GM23338 (cell line): ENCODE results near the gene EIF4A2. TPM values are rescaled to one million over a fixed set of nuclear protein-coding genes. Genes with fewer than 3 reads are reported as not detected.

ENCODE experiments used
- ATAC-seq: fragments of 200-7000 bp; cut with Tn5 transposase; 3 replicates; pipeline ENCODE4 v1.9.1; 2020
- DNase-seq: peaks from one replicate; pipeline ENCODE4 v3.0.0-alpha.2; 2015; ENCODE audit warnings: low spot score
- H2AFZ ChIP-seq: fragments of 200-600 bp; sonication (generic); 2 replicates; pipeline ENCODE4 v1.8.0; 2016; ENCODE audit warnings: antibody characterized with exemption, mild to moderate bottlenecking, moderate library complexity
- H3F3A ChIP-seq: fragments of 200-600 bp; sonication (generic); replicated peaks from 2 replicates; pipeline ENCODE4 v1.8.0; 2017; ENCODE audit warnings: antibody characterized with exemption, mixed run types, low read depth
- H3K27ac ChIP-seq: fragments of 200-600 bp; sonication (generic); 2 replicates; pipeline ENCODE4 v1.6.1; 2016; ENCODE audit warnings: low read depth
- H3K27me3 ChIP-seq: fragments of 200-600 bp; sonication (generic); 2 replicates; pipeline ENCODE4 v1.8.0; 2016; ENCODE audit warnings: mild to moderate bottlenecking, mixed run types, moderate library complexity; ENCODE audit not compliant: insufficient read depth
- H3K36me3 ChIP-seq: fragments of 200-600 bp; sonication (generic); 2 replicates; pipeline ENCODE4 v1.8.0; 2016; ENCODE audit warnings: mild to moderate bottlenecking; ENCODE audit not compliant: insufficient read depth
- H3K4me1 ChIP-seq: fragments of 200-600 bp; sonication (generic); 2 replicates; pipeline ENCODE4 v1.8.0; 2016; ENCODE audit warnings: mild to moderate bottlenecking, moderate library complexity; ENCODE audit not compliant: insufficient read depth
- H3K4me2 ChIP-seq: fragments of 200-600 bp; sonication (generic); 2 replicates; pipeline ENCODE4 v1.7.1; 2017; ENCODE audit warnings: mixed run types
- H3K4me3 ChIP-seq: fragments of 200-600 bp; sonication (generic); 2 replicates; pipeline ENCODE4 v1.6.1; 2016; ENCODE audit warnings: mixed run types
- H3K79me2 ChIP-seq: fragments of 200-600 bp; sonication (generic); replicated peaks from 2 replicates; pipeline ENCODE4 v1.8.0; 2017; ENCODE audit warnings: mild to moderate bottlenecking; ENCODE audit not compliant: insufficient read depth
- H3K9me2 ChIP-seq: fragments of 200-600 bp; sonication (generic); 2 replicates; pipeline ENCODE4 v1.8.0; 2017; ENCODE audit not compliant: insufficient read depth
- H4K20me1 ChIP-seq: fragments of 200-600 bp; sonication (generic); replicated peaks from 2 replicates; pipeline ENCODE4 v1.8.0; 2017; ENCODE audit warnings: mild to moderate bottlenecking; ENCODE audit not compliant: insufficient read depth
- H3K27ac Mint-ChIP-seq: 2 replicates; pipeline ENCODE4 v1.8.0; 2020; ENCODE audit warnings: inconsistent platforms, mild to moderate bottlenecking, moderate library complexity, mixed read lengths
- H3K27me3 Mint-ChIP-seq: 3 replicates; pipeline ENCODE4 v1.8.0; 2022; ENCODE audit warnings: low read depth, mild to moderate bottlenecking, moderate library complexity, mixed read lengths, inconsistent platforms; ENCODE audit not compliant: insufficient read depth, poor library complexity
- H3K36me3 Mint-ChIP-seq: 3 replicates; pipeline ENCODE4 v1.8.0; 2021; ENCODE audit warnings: low read depth, mild to moderate bottlenecking, inconsistent platforms, moderate library complexity, mixed read lengths
- H3K4me1 Mint-ChIP-seq: 3 replicates; pipeline ENCODE4 v1.8.0; 2020; ENCODE audit warnings: mild to moderate bottlenecking, inconsistent platforms, mixed read lengths
- H3K4me3 Mint-ChIP-seq: 3 replicates; pipeline ENCODE4 v1.8.0; 2021; ENCODE audit warnings: moderate library complexity, mild to moderate bottlenecking, inconsistent platforms, mixed read lengths
- H3K9me3 Mint-ChIP-seq: 3 replicates; pipeline ENCODE4 v1.8.0; 2020; ENCODE audit warnings: moderate library complexity, mild to moderate bottlenecking, inconsistent platforms, mixed read lengths
- CREB1 ChIP-seq: fragments of 250-450 bp; sonication (Bioruptor Pico); IDR thresholded peaks from 2 replicates; pipeline ENCODE4 v1.5.0; 2020; ENCODE audit warnings: low read depth, mild to moderate bottlenecking, moderate library complexity
- ETS1 ChIP-seq: IDR thresholded peaks from 2 replicates; pipeline ENCODE4 v1.6.1; 2016; ENCODE audit warnings: antibody characterized with exemption
- EZH2 ChIP-seq: fragments of 200-600 bp; sonication (generic); IDR thresholded peaks from one replicate; pipeline ENCODE4 v1.8.0; 2017; ENCODE audit warnings: antibody characterized with exemption, mild to moderate bottlenecking, low read depth; ENCODE audit not compliant: unreplicated experiment
- EZH2phosphoT487 ChIP-seq: fragments of 200-600 bp; sonication (generic); IDR thresholded peaks from one replicate; pipeline ENCODE4 v1.8.1; 2018; ENCODE audit warnings: antibody characterized with exemption; ENCODE audit not compliant: unreplicated experiment
- JUNB ChIP-seq: IDR thresholded peaks from one replicate; pipeline ENCODE4 v1.6.1; 2016; ENCODE audit warnings: antibody characterized with exemption; ENCODE audit not compliant: unreplicated experiment
- NANOG ChIP-seq: IDR thresholded peaks from 2 replicates; pipeline ENCODE4 v1.6.1; 2016; ENCODE audit warnings: antibody characterized with exemption, borderline replicate concordance
- POLR2AphosphoS5 ChIP-seq: IDR thresholded peaks from 2 replicates; pipeline ENCODE4 v1.6.1; 2016; ENCODE audit warnings: antibody characterized with exemption, low read depth
- STAT1 ChIP-seq: IDR thresholded peaks from one replicate; pipeline ENCODE4 v1.6.1; 2016; ENCODE audit warnings: antibody characterized with exemption; ENCODE audit not compliant: unreplicated experiment
- ZNF114 ChIP-seq: fragments of 250-450 bp; sonication (Bioruptor Pico); IDR thresholded peaks from 2 replicates; pipeline ENCODE4 v1.5.0; 2020; ENCODE audit warnings: mild to moderate bottlenecking, moderate library complexity
- ZNF331 ChIP-seq: fragments of 250-450 bp; sonication (Bioruptor Pico); IDR thresholded peaks from 2 replicates; pipeline ENCODE4 v1.5.0; 2020; ENCODE audit warnings: low read depth, mild to moderate bottlenecking, moderate library complexity
- ZNF462 ChIP-seq: fragments of 250-450 bp; sonication (Bioruptor Pico); IDR thresholded peaks from 2 replicates; pipeline ENCODE4 v1.5.0; 2020; ENCODE audit warnings: mild to moderate bottlenecking, moderate library complexity
- polyA plus RNA-seq: library from polyadenylated mRNA; unstranded; fragments of >200 nt; fragmentation: Nextera tagmentation; extraction: Ambion mirVana; gene quantifications from 2 replicates; pipeline ENCODE4 v1.2.1, GENCODE V29; 2016
- total RNA-seq: library from RNA; depleted of rRNA; stranded (reverse); fragments of >200 nt; shearing (Covaris generic); gene quantifications from 2 replicates; pipeline ENCODE4 v1.2.3, GENCODE V29; 2014

EIF4A2 gene
- total and polyA plus RNA-seq, 2 experiments from 2014 or later = 386 to 666 TPM

- TF ChIP-seq CREB1 (CRISPR knock-in tag) (no peak), EZH2 (no peak), ZNF331 (CRISPR knock-in tag) (no peak)
Measured at GRCh38 chr3:186784820-186785494, 1.6 kb downstream of the EIF4A2 start (continued).

- H2AFZ ChIP-seq = no peak overlapping the region
Measured at GRCh38 chr3:186785495-186786018, 2.2 kb downstream of the EIF4A2 start.

GRCh38 chr3:186786922-186787321, 3.5 kb downstream of the EIF4A2 start:
- no peak for ATAC-seq
- Mint-ChIP-seq H3K4me1 (peaks cover 20% of the 10 kb centered on the region), H3K4me3 (peak overlapping the region; percentile 99), H3K9me3 (peaks cover 12% of the 10 kb centered on the region), H3K36me3 (peaks cover 88% of the 10 kb centered on the region), H3K27me3 (peaks cover 46% of the 10 kb centered on the region), H3K27ac (no peak overlapping the region)
- Histone ChIP-seq H3K27ac (peak overlapping the region; percentile 100), H3K9me2 (no peaks in the 10 kb centered on the region), H3K4me2 (peak overlapping the region; percentile 99), H3K4me1 (peaks cover 15% of the 10 kb centered on the region), H3K27me3 (no peaks in the 10 kb centered on the region), H4K20me1 (peaks cover 48% of the 10 kb centered on the region), H3K36me3 (peaks cover 62% of the 10 kb centered on the region), H3K4me3 (peak overlapping the region; percentile 99), H3F3A (peaks cover 81% of the 10 kb centered on the region), H3K79me2 (peaks cover 49% of the 10 kb centered on the region), H2AFZ (no peak overlapping the region)
- no peak for DNase-seq
- TF ChIP-seq JUNB (no peak), ZNF462 (CRISPR knock-in tag) (no peak), CREB1 (CRISPR knock-in tag) (no peak), EZH2 (no peak), EZH2phosphoT487 (no peak), ETS1 (no peak), NANOG (no peak), POLR2AphosphoS5 (no peak), STAT1 (no peak), ZNF114 (no peak)

More at GRCh38 chr3:186785495-186786018, 2.2 kb downstream of the EIF4A2 start:
- peaks cover 15% of the 10 kb centered on the region for H3K4me1 ChIP-seq
- ATAC-seq (no peak), DNase-seq (no peak)
- peak overlapping the region; percentile 99 for H3K4me3 ChIP-seq
- peak overlapping the region; percentile 99 for H3K4me2 ChIP-seq
- H3K27ac ChIP-seq = peak overlapping the region; percentile 100
- peaks cover 48% of the 10 kb centered on the region for H4K20me1 ChIP-seq
- Mint-ChIP-seq H3K9me3 (peaks cover 12% of the 10 kb centered on the region), H3K4me1 (peaks cover 21% of the 10 kb centered on the region), H3K4me3 (peak overlapping the region; percentile 99), H3K36me3 (peaks cover 74% of the 10 kb centered on the region), H3K27ac (peak overlapping the region; percentile 100), H3K27me3 (peaks cover 36% of the 10 kb centered on the region)
- H3K79me2 ChIP-seq = peaks cover 49% of the 10 kb centered on the region
- H3K36me3 ChIP-seq = peaks cover 59% of the 10 kb centered on the region
- H3K27me3 ChIP-seq = no peaks in the 10 kb centered on the region
- H3F3A ChIP-seq = peaks cover 69% of the 10 kb centered on the region
- TF ChIP-seq ZNF331 (CRISPR knock-in tag) = no peak
- TF ChIP-seq POLR2AphosphoS5 = peak; percentile 41; the same call in 1 of the 2 replicates
- no peaks in the 10 kb centered on the region for H3K9me2 ChIP-seq
